ENCODE results near the gene CCDC177.

DNA sequence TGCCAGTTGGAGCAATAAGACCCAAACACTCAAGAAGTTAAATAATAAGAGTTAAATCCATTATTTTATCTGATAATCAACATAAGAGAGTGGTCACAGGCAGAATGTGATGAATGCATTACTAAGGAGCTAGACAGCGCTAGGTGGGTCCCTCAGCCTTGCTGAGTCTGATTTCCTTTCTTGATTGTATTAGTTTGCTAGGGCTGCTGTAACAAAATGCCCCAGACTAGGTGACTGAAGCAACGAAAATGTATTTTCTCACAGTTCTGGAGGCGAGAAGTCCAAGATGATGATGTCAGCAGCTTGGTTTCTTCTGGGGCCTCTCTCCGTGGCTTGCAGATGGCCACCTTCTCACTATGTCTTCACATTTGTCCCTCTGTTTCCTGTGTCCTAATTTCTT lies 8.2 kb upstream of the CCDC177 start:
- TF ChIP-seq, protein P1, sequence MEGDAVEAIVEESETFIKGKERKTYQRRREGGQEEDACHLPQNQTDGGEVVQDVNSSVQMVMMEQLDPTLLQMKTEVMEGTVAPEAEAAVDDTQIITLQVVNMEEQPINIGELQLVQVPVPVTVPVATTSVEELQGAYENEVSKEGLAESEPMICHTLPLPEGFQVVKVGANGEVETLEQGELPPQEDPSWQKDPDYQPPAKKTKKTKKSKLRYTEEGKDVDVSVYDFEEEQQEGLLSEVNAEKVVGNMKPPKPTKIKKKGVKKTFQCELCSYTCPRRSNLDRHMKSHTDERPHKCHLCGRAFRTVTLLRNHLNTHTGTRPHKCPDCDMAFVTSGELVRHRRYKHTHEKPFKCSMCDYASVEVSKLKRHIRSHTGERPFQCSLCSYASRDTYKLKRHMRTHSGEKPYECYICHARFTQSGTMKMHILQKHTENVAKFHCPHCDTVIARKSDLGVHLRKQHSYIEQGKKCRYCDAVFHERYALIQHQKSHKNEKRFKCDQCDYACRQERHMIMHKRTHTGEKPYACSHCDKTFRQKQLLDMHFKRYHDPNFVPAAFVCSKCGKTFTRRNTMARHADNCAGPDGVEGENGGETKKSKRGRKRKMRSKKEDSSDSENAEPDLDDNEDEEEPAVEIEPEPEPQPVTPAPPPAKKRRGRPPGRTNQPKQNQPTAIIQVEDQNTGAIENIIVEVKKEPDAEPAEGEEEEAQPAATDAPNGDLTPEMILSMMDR (conservative IDR thresholded peaks at IDR 0.05; ENCODE audit: low read length): no peak
- no peak for TF ChIP-seq EZH2phosphoT487 (IDR thresholded peaks at IDR 0.05; ENCODE audit: borderline replicate concordance, low read depth, low read length)
